Vagina (tissue), 2 donors: ENCODE measurements around the gene ZC3HAV1.

Experiments used
- CTCF ChIP-seq, 3 experiments: fragments of 450-650 bp in 2 of 3; fragments of 200-600 bp in 1 of 3; sonication (generic) in 1 of 3; IDR thresholded peaks; one replicate each; pipeline ENCODE4 v1.5.1; 2017 to 2019; ENCODE audit warnings: antibody characterized with exemption in 3 of 3, mild to moderate bottlenecking in 2 of 3, moderate library complexity in 2 of 3
- POLR2A ChIP-seq, 2 donors: fragments of 450-650 bp; IDR thresholded peaks; one replicate each; pipeline ENCODE4 v1.6.1; 2017; ENCODE audit warnings: antibody characterized with exemption in 2 of 2, mild to moderate bottlenecking in 2 of 2, moderate library complexity in 2 of 2
- POLR2AphosphoS5 ChIP-seq, 2 donors: sonication (generic); formaldehyde crosslinking; IDR thresholded peaks; one replicate each; pipeline ENCODE4 v1.9.0; 2017; ENCODE audit warnings: antibody characterized with exemption in 2 of 2, mild to moderate bottlenecking in 2 of 2, low read depth in 1 of 2; ENCODE audit not compliant: insufficient read depth in 1 of 2

- TF ChIP-seq CTCF (IDR thresholded peaks at IDR 0.05) (no peak), POLR2A (IDR thresholded peaks at IDR 0.05) (no peak), POLR2AphosphoS5 (IDR thresholded peaks at IDR 0.05; ENCODE audit: insufficient read depth in 1 of 2, low read depth in 1 of 2) (no peak)
Observed at GRCh38 chr7:139117599-139118233, 8.2 kb upstream of the ZC3HAV1 start.
